HepG2 (cell line): Measurements from ENCODE around the gene NCOA5. TPM values are rescaled to one million over a fixed set of nuclear protein-coding genes. Genes with fewer than 3 reads are reported as not detected.

Experiments used
- DNMT3B ChIP-seq: conservative IDR thresholded peaks from 2 replicates; pipeline ENCODE4 v1.6.1; 2016; ENCODE audit warnings: missing biosample characterization, control low read depth
- JUND ChIP-seq: sonication (generic); formaldehyde crosslinking; IDR thresholded peaks from 2 replicates; pipeline ENCODE4 v1.8.0; 2022; ENCODE audit warnings: mild to moderate bottlenecking, missing genetic modification reagents
- MTA3 ChIP-seq: sonication (generic); formaldehyde crosslinking; IDR thresholded peaks from 2 replicates; pipeline ENCODE4 v1.4.0; 2020; ENCODE audit warnings: missing genetic modification reagents
- NFIB ChIP-seq: sonication (generic); formaldehyde crosslinking; IDR thresholded peaks from 2 replicates; pipeline ENCODE4 v1.9.0; 2021; ENCODE audit warnings: missing genetic modification reagents, mild to moderate bottlenecking, borderline replicate concordance
- NR2F6 ChIP-seq, 2 experiments: IDR thresholded peaks; 2 replicates each; pipeline ENCODE4 v1.6.1; 2016; ENCODE audit warnings: antibody characterized with exemption in 1 of 2, mild to moderate bottlenecking in 1 of 2
- REXO4 ChIP-seq: sonication (generic); formaldehyde crosslinking; IDR thresholded peaks from 2 replicates; pipeline ENCODE4 v1.8.0; 2022; ENCODE audit warnings: missing genetic modification reagents, mild to moderate bottlenecking, borderline replicate concordance
- SP4 ChIP-seq: sonication (generic); formaldehyde crosslinking; IDR thresholded peaks from 2 replicates; pipeline ENCODE4 v1.8.1; 2023; ENCODE audit warnings: mild to moderate bottlenecking, missing genetic modification reagents
- ZNF207 ChIP-seq: fragments of 450-650 bp; IDR thresholded peaks from 2 replicates; pipeline ENCODE4 v1.6.1; 2016; ENCODE audit warnings: antibody characterized with exemption, borderline replicate concordance
- ZNF333 ChIP-seq: sonication (generic); formaldehyde crosslinking; IDR thresholded peaks from 2 replicates; pipeline ENCODE4 v1.4.0; 2020; ENCODE audit warnings: mild to moderate bottlenecking, missing genetic modification reagents, borderline replicate concordance
- ZNF713 ChIP-seq: sonication (generic); formaldehyde crosslinking; IDR thresholded peaks from 2 replicates; pipeline ENCODE4 v1.4.0; 2020; ENCODE audit warnings: mild to moderate bottlenecking, missing genetic modification reagents
- ZNF772 ChIP-seq: sonication (generic); formaldehyde crosslinking; IDR thresholded peaks from 2 replicates; pipeline ENCODE4 v1.5.0; 2020; ENCODE audit warnings: mild to moderate bottlenecking, missing genetic modification reagents
- polyA plus RNA-seq, 8 experiments: library from polyadenylated mRNA; depleted of rRNA in 3 of 8; stranded (reverse) in 7 of 8; unstranded in 1 of 8; fragments of >200 nt; fragmentation: Illumina TruSeq in 4 of 8; extraction: Trizol in 4 of 8; gene quantifications; 2 replicates each; pipeline versions ENCODE4 v1.2.1 to v1.2.3, GENCODE V29; 2011 to 2016; ENCODE audit warnings: low read depth in 4 of 8, missing spikeins in 1 of 8, mixed read lengths in 1 of 8; ENCODE audit not compliant: insufficient read depth in 1 of 8
- total RNA-seq, 5 experiments: library from RNA; depleted of rRNA; stranded (reverse); fragments of >200 nt; fragmentation: Illumina TruSeq; extraction: Trizol; gene quantifications; 2 replicates each; pipeline ENCODE4 v1.2.3, GENCODE V29; 2016; ENCODE audit warnings: low read depth in 1 of 5
- TF ChIP-seq, protein P1 (sequence below): sonication (generic); formaldehyde crosslinking; IDR thresholded peaks from one replicate; pipeline ENCODE4 v1.5.1; 2020; ENCODE audit warnings: mild to moderate bottlenecking, missing genetic modification reagents; ENCODE audit errors: not compliant biosample characterization
- TF ChIP-seq, protein P2 (sequence below): fragments of 450-650 bp; IDR thresholded peaks from 2 replicates; pipeline ENCODE4 v1.6.1; 2017; ENCODE audit warnings: mild to moderate bottlenecking

Gene NCOA5
- total and polyA plus RNA-seq, 2 of the 13 experiments (the other 11 are each of a cell fraction or from before 2014, with no cell fraction given) = 16.5 to 28.4 TPM

DNA sequence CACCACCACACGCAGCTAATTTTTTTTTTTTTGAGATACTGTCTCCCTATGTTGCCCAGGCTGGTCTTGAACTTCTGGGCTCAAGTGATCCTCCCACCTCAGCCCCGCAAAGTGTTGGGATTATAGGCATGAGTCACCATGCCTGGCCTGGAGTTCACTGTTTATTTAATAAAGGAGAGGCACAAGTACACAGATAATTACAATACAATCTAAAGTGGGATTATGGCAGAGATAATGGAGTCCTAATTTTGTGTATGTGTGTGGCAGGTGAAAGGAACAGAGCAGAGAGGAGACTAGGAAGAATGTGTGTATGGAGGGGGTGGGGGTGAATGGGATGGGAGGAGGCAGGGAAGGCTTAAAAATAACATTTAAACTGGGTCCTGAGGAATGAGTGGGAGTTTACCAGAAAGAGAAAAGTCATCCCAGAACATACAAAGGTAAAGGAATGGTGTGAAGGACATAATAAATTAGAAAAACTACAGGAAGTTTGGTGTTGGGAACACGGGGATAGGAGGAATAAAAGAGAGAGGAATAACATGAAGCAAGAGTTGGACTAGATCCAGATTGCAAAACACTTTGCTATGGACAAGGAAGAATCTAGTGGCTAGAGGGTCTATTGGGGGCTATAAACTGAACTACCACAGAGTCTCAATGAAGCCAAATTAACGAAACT, 4.4 kb downstream of the NCOA5 start (continued):
- TF ChIP-seq, protein P1, sequence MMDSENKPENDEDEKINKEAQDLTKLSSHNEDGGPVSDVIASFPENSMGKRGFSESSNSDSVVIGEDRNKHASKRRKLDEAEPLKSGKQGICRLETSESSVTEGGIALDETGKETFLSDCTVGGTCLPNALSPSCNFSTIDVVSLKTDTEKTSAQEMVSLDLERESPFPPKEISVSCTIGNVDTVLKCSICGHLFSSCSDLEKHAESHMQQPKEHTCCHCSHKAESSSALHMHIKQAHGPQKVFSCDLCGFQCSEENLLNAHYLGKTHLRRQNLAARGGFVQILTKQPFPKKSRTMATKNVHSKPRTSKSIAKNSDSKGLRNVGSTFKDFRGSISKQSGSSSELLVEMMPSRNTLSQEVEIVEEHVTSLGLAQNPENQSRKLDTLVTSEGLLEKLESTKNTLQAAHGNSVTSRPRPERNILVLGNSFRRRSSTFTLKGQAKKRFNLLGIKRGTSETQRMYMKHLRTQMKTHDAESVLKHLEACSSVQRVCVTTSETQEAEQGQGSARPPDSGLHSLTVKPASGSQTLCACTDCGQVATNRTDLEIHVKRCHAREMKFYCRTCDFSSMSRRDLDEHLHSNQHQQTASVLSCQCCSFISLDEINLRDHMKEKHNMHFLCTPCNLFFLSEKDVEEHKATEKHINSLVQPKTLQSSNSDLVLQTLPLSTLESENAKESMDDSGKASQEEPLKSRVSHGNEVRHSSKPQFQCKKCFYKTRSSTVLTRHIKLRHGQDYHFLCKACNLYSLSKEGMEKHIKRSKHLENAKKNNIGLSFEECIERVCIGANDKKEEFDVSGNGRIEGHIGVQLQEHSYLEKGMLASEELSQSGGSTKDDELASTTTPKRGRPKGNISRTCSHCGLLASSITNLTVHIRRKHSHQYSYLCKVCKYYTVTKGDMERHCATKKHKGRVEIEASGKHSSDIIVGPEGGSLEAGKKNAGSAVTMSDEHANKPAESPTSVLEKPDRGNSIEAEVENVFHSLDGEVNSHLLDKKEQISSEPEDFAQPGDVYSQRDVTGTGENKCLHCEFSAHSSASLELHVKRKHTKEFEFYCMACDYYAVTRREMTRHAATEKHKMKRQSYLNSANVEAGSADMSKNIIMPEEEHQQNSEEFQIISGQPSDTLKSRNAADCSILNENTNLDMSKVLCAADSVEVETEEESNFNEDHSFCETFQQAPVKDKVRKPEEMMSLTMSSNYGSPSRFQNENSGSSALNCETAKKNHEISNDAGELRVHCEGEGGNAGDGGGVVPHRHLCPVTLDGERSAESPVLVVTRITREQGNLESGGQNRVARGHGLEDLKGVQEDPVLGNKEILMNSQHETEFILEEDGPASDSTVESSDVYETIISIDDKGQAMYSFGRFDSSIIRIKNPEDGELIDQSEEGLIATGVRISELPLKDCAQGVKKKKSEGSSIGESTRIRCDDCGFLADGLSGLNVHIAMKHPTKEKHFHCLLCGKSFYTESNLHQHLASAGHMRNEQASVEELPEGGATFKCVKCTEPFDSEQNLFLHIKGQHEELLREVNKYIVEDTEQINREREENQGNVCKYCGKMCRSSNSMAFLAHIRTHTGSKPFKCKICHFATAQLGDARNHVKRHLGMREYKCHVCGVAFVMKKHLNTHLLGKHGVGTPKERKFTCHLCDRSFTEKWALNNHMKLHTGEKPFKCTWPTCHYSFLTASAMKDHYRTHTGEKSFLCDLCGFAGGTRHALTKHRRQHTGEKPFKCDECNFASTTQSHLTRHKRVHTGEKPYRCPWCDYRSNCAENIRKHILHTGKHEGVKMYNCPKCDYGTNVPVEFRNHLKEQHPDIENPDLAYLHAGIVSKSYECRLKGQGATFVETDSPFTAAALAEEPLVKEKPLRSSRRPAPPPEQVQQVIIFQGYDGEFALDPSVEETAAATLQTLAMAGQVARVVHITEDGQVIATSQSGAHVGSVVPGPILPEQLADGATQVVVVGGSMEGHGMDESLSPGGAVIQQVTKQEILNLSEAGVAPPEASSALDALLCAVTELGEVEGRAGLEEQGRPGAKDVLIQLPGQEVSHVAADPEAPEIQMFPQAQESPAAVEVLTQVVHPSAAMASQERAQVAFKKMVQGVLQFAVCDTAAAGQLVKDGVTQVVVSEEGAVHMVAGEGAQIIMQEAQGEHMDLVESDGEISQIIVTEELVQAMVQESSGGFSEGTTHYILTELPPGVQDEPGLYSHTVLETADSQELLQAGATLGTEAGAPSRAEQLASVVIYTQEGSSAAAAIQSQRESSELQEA = no peak
- no peak for TF ChIP-seq MTA3 (CRISPR knock-in tag)
- TF ChIP-seq NFIB (CRISPR knock-in tag) = no peak
- TF ChIP-seq ZNF207 = no peak
- TF ChIP-seq JUND (CRISPR knock-in tag) = peak; percentile 76; the same call in 1 of the 2 replicates
- TF ChIP-seq NR2F6 (IDR thresholded peaks at IDR 0.05) = no peak
- TF ChIP-seq NR2F6 (CRISPR knock-in tag; IDR thresholded peaks at IDR 0.05) = no peak
- no peak for TF ChIP-seq ZNF772 (CRISPR knock-in tag)
- no peak for TF ChIP-seq REXO4 (CRISPR knock-in tag)
- TF ChIP-seq, protein P2, sequence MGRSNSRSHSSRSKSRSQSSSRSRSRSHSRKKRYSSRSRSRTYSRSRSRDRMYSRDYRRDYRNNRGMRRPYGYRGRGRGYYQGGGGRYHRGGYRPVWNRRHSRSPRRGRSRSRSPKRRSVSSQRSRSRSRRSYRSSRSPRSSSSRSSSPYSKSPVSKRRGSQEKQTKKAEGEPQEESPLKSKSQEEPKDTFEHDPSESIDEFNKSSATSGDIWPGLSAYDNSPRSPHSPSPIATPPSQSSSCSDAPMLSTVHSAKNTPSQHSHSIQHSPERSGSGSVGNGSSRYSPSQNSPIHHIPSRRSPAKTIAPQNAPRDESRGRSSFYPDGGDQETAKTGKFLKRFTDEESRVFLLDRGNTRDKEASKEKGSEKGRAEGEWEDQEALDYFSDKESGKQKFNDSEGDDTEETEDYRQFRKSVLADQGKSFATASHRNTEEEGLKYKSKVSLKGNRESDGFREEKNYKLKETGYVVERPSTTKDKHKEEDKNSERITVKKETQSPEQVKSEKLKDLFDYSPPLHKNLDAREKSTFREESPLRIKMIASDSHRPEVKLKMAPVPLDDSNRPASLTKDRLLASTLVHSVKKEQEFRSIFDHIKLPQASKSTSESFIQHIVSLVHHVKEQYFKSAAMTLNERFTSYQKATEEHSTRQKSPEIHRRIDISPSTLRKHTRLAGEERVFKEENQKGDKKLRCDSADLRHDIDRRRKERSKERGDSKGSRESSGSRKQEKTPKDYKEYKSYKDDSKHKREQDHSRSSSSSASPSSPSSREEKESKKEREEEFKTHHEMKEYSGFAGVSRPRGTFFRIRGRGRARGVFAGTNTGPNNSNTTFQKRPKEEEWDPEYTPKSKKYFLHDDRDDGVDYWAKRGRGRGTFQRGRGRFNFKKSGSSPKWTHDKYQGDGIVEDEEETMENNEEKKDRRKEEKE = no peak
- no peak for TF ChIP-seq DNMT3B (CRISPR knock-in tag)
- TF ChIP-seq ZNF333 = no peak
- TF ChIP-seq ZNF713 (CRISPR knock-in tag) = no peak
- no peak for TF ChIP-seq SP4 (CRISPR knock-in tag)
